Neural progenitor cell (in vitro differentiated cells): ENCODE data around the gene LRRC1.

ENCODE experiments used
- CTCF ChIP-seq: fragments of 200-600 bp; sonication (generic); IDR thresholded peaks from 2 replicates; pipeline ENCODE4 v1.5.1; 2017; ENCODE audit warnings: antibody characterized with exemption, mild to moderate bottlenecking
- EZH2 ChIP-seq: fragments of 200-600 bp; sonication (generic); IDR thresholded peaks from 2 replicates; pipeline ENCODE4 v1.6.1; 2017; ENCODE audit warnings: antibody characterized with exemption, mild to moderate bottlenecking, moderate library complexity

- TF ChIP-seq CTCF: no peak
- no peak for TF ChIP-seq EZH2
Observed at GRCh38 chr6:53913286-53913685, 118.5 kb downstream of the LRRC1 start.
